Activated T-helper 17 cell treated with anti-CD3 and anti-CD28 coated beads, Interleukin-2, amount 50 U/mL, for 72 hours (primary cell): Measurements from ENCODE around the gene PIN4. TPM values are rescaled to one million over a fixed set of nuclear protein-coding genes. Genes with fewer than 3 reads are reported as not detected.

Experiments
- ATAC-seq: fragments of 150-1000 bp; cut with Tn5 transposase; replicated peaks from 2 replicates; pipeline ENCODE4 v1.10.0; 2021; ENCODE audit warnings: mild to moderate bottlenecking, moderate library complexity
- H3K27ac Mint-ChIP-seq: one replicate; pipeline ENCODE4 v1.8.0; 2022; ENCODE audit warnings: mixed read lengths
- H3K27me3 Mint-ChIP-seq: one replicate; pipeline ENCODE4 v1.8.0; 2022; ENCODE audit warnings: mixed read lengths
- H3K36me3 Mint-ChIP-seq: one replicate; pipeline ENCODE4 v1.8.0; 2022; ENCODE audit warnings: low read depth, mild to moderate bottlenecking, mixed read lengths
- H3K4me1 Mint-ChIP-seq: one replicate; pipeline ENCODE4 v1.8.0; 2022; ENCODE audit warnings: mixed read lengths
- H3K4me3 Mint-ChIP-seq: one replicate; pipeline ENCODE4 v1.8.0; 2022; ENCODE audit warnings: mild to moderate bottlenecking, mixed read lengths
- H3K9me3 Mint-ChIP-seq: one replicate; pipeline ENCODE4 v1.8.0; 2022; ENCODE audit warnings: mixed read lengths
- total RNA-seq, 2 donors: library from RNA; stranded (reverse); gene quantifications; one replicate each; pipeline ENCODE4 v1.2.3, GENCODE V29; 2022

Gene PIN4
- total RNA-seq, 2 donors from 2014 or later = 4.4 to 4.5 TPM

DNA sequence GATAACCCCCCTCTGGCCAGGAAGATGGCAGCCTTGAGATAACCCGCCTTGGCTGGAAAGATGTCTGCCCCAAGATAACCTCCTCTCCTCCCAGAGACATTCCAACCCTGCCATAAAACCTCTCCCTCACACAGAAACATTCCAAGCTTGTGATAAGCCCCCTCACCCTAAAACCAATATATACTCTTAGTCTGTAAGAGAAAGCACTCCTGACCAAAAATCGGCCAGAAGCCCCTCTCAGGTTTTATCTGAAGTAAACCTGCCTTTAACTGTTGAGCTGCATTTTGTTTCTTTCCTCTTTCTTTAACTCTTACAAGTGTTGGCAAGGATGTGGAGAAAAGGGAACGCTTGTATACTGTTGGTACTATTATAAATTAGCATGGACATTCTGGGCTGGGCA, 48.7 kb downstream of the PIN4 start:
- no peaks in the 10 kb centered on the region for H3K27me3 Mint-ChIP-seq
- H3K4me3 Mint-ChIP-seq = no peak overlapping the region
- no peaks in the 10 kb centered on the region for H3K36me3 Mint-ChIP-seq
- H3K9me3 Mint-ChIP-seq = no peaks in the 10 kb centered on the region
- no peaks in the 10 kb centered on the region for H3K4me1 Mint-ChIP-seq
- H3K27ac Mint-ChIP-seq = no peak overlapping the region
- no peak for ATAC-seq

DNA sequence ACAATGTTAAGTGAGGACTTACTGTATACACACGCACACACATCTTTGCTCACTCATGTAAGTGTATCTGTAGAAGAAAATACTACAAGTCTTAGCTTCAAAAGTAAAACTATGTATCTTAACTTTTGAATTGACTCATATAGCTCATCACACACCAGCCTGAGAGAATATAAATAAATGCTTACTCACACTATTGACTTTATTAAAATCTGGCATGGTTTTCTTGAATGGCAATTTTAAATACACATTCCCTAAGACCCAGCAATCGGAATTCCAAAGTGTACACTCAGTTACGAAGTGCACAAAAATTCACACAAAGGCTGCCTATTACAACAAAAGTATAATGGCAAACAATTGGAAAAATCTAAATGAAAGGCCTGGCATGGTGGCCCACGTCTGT, 55.3 kb downstream of the PIN4 start:
- no peaks in the 10 kb centered on the region for H3K36me3 Mint-ChIP-seq
- H3K27me3 Mint-ChIP-seq = no peaks in the 10 kb centered on the region
- no peak for ATAC-seq
- no peaks in the 10 kb centered on the region for H3K9me3 Mint-ChIP-seq
- H3K4me3 Mint-ChIP-seq = peak overlapping the region; percentile 80
- H3K27ac Mint-ChIP-seq = no peak overlapping the region
- no peaks in the 10 kb centered on the region for H3K4me1 Mint-ChIP-seq

DNA sequence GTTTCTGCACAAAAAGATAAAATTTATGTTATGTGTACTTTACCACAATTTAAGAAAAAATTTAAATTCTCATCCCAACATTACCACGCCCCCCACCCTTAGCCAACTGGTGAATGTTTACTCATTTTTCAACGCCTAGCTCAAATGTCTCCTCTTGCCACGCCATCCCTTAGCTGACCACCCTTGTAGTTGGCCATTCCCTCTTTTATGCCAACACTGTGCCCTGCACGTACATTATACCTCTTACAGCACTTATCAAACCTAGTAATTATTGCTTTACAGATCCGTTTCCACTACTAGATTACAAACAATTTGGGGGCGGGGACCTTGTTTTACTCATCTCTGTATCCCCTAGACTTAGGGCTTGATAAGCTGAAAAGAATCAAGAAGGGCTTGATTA, 56.6 kb downstream of the PIN4 start:
- no peaks in the 10 kb centered on the region for H3K4me1 Mint-ChIP-seq
- no peaks in the 10 kb centered on the region for H3K36me3 Mint-ChIP-seq
- no peak overlapping the region for H3K27ac Mint-ChIP-seq
- H3K9me3 Mint-ChIP-seq = no peaks in the 10 kb centered on the region
- no peak for ATAC-seq
- H3K4me3 Mint-ChIP-seq = peak overlapping the region; percentile 80
- H3K27me3 Mint-ChIP-seq = no peaks in the 10 kb centered on the region

DNA sequence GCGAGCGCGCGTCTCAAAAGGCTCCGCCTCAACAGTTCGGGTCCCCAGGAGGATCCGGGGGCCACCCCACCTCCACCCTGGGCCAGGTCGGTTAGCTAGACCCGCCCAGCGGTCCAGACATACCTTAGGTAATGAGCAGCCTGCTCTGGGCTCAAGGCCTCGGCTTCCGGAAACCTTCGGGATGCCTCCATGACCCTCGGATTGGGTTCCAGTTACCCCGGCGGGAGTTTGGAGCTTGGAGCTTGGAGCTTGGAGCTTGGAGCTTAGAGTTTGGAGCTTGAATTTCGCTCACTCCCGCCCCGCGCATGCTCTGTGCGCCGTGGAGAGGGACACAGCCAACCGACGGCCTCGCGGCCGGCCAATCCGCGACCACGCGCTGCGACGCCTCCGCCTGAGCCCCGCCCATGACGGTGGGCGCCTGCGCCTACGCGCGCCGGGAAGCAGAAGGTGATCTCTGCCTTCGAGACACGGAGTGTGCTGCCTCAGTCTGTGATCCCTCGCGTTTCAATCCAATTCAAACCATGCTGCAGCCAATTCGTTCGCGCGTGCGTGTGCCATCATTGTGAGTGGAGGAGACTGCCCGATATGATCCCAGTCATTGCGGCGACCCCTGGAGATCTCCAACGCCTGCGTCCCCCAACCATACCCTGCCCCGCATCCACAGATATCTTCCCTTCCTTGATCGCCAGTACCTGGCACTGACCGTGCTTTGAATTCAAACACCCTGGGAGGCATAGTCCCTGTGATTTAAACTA, 57.3 kb downstream of the PIN4 start, which contains the start of gene ERCC6L:
Gene ERCC6L, minus strand, starts transcription at position 307 of the 755 bp plus-strand sequence. Its CDS starts 116 bp downstream, at position 191.
- Mint-ChIP-seq H3K4me1 (peaks cover 5% of the 10 kb centered on the region), H3K36me3 (no peaks in the 10 kb centered on the region), H3K4me3 (peak within 1 kb of the TSS; percentile 80), H3K27me3 (no peaks in the 10 kb centered on the region), H3K9me3 (no peaks in the 10 kb centered on the region), H3K27ac (no peak within 1 kb of the TSS)
- peak; percentile 97 for ATAC-seq

DNA sequence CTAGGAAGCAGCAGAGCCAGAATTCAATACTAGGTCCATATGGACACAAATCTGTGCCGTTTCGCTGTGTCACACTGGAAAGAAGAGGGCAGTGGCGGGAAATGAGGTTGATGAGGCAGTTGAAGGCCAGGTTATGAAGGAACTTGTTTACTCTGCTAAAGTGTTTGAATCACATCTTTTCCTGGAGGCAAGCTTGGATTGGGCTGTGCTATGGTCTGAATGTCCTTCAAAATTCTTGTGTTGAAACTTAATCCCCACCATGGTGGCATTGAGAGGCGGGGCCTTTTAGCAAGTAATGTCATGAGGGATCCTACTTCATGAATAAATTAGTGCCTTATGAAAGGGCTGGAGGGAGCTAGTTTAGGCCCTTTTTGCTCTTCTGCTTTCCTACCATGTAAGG, 59.4 kb downstream of the PIN4 start:
- no peak for ATAC-seq
- Mint-ChIP-seq H3K27ac (no peak overlapping the region), H3K4me3 (no peak overlapping the region), H3K36me3 (no peaks in the 10 kb centered on the region), H3K27me3 (no peaks in the 10 kb centered on the region), H3K4me1 (peaks cover 10% of the 10 kb centered on the region), H3K9me3 (no peaks in the 10 kb centered on the region)

DNA sequence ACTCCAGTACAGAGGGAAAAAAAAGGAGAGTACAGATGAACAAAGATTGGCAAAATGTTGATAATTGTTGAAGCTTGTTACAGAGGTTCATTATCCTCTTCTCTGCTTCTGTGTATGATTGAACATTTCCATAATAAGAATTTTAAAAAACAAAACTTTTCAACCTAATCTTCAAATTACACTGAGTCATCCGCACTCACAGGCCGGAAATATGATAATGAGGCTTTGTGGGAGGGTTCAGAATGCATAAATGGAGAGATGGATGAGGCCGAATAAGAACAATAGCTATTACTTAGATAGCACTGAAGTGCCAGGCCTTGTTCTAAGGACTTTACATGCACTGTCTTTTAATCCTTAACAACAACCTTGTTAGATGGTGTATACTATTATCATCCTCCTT, 61.9 kb downstream of the PIN4 start:
- peak overlapping the region; percentile 42 for H3K27ac Mint-ChIP-seq
- peaks cover 10% of the 10 kb centered on the region for H3K4me1 Mint-ChIP-seq
- no peak for ATAC-seq
- no peak overlapping the region for H3K4me3 Mint-ChIP-seq
- H3K36me3 Mint-ChIP-seq = no peaks in the 10 kb centered on the region
- no peaks in the 10 kb centered on the region for H3K27me3 Mint-ChIP-seq
- no peaks in the 10 kb centered on the region for H3K9me3 Mint-ChIP-seq

DNA sequence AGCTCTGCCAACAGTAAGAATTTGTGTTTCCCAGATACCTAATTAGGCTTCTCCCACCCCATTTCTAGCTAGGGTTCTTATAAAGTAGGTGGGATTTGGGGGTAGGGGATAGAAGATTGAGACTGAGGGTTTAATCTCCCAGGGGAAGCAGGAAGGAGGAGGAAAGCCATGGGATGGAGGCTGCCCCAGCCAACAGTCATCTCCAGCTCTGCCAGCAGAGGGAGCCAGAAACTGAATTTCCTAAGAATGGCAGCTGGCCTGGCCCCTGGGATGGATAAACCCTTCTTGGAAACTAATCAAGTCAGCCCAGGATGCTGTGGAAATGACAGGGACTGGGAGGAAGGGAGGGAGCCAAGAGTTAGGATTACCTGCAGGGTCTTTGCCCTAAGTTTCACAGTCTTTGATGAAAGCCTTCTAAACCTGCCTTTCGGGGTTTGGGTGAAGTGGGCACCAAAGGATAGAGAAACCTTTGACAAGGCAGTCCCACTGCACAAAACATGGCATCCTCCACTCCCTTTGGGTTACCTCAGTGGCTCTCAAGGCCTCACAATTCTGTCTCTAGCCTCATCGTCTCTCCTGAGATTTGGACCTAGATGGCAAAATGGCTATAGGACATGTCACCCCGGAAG, 64.0 kb downstream of the PIN4 start:
- H3K4me1 Mint-ChIP-seq = peaks cover 10% of the 10 kb centered on the region
- no peaks in the 10 kb centered on the region for H3K36me3 Mint-ChIP-seq
- no peak overlapping the region for H3K4me3 Mint-ChIP-seq
- no peaks in the 10 kb centered on the region for H3K9me3 Mint-ChIP-seq
- no peaks in the 10 kb centered on the region for H3K27me3 Mint-ChIP-seq
- peak; percentile 60 for ATAC-seq
- peak overlapping the region; percentile 21 for H3K27ac Mint-ChIP-seq

DNA sequence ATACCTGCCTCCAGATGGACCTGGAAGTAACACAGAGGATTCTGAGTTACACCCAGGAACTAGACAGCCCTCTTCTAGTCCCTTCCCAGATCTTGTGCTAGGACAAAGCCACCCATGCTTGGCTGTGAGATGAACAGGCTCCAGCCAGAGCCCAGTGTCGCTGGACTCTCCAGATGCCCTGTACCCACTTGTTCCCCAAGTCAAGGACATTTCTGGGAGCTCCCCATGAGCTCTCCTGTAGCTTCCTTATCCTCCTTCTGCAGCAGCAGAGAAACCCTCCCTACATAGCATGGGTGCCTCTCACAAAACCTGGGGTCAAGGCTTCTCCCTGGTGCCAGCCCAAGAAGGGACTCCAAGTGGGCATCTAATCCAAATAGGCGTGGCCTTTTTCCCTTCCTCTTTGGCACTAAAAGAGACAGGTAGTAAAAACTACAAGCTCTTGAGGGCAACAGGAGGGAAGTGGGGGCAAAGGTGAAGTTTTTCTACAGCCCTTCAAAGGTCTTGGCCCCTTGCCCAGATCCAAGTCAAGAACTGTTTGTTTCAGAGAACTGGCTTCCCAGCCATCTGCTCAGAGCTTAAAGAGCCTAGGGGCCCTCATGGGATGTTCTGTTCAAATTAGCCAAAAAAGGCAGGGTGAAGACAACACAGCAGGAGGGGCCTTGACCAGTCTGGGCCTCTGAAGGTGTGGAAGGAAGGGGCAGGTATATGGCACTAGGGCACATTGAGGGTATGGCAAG, 65.8 kb downstream of the PIN4 start:
- ATAC-seq = no peak
- Mint-ChIP-seq H3K27ac (no peak overlapping the region), H3K4me3 (no peak overlapping the region), H3K9me3 (no peaks in the 10 kb centered on the region), H3K27me3 (no peaks in the 10 kb centered on the region), H3K36me3 (no peaks in the 10 kb centered on the region), H3K4me1 (peaks cover 10% of the 10 kb centered on the region)

Other genes with a start within 250 kb of the PIN4 start
- 1 to 10 TPM in 1 of 2 donors, under 1 TPM in 1; 0.45 to 1.0 TPM for gene RTL5, start 49.8 kb upstream of the PIN4 start, total RNA-seq
- gene ERCC6L, start 57.3 kb downstream of the PIN4 start, total RNA-seq = 10 to 100 TPM; 13.2 to 16.1 TPM
- 1,000 to 10,000 TPM; 1,150 to 1,442 TPM for gene RPS4X, start 95.5 kb downstream of the PIN4 start, total RNA-seq
- gene CITED1, start 124.2 kb downstream of the PIN4 start, total RNA-seq = not detected